NCI-H128 (cell line): ENCODE measurements around the gene SPG21.

ENCODE experiments used
- DNase-seq: peaks from one replicate; lab custom pipeline; 2025; ENCODE audit not compliant: unreplicated experiment; lab: John Stamatoyannopoulos, UW

The SPG21 gene

DNA sequence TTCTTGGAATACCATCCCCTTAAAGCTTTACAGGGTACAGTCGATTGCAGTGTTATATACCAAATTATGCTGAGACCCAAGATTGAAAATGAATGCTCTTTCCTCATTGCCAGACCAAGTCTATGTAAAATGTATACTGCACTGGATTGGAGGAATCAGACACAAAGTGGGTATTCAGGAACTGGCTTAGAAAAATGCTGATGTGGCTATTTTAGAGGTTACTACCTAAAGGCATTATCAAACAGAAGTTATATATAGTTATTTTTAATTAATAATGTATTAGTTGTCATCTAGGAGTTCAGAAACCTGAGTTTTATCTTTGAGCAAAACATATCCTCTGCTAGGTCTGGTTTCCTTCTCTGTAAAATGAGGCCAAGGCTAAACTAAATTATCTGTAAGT, 3.6 kb upstream of the SPG21 start:
- DNase-seq = no peak

DNA sequence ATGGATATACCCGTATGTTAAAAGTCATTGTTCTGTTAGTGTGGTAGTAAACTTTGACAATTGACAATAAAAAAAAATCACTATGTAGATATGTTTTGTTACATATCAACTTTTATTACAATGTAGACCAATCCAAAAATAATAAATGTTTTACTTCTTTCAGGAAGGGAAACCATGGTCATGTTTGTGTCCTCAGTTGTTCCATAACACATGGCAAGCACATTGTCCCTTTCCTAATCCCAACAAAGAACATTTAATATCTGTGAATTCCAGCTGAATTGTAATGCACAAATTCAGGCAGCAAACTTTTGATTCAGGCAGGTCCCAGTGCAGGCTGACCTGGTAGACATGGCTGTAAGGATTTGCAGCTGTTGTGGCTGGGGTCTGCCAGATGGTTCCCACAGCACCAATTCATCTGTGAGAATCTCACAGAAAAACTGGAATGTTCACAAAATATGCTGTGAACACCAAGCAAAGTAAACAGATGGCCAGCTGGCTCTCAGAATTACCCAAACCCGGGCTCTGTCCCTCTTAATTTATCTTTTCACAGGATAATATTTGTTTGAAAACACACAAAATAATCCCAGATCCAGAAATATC, 1.9 kb upstream of the SPG21 start:
- DNase-seq = no peak

DNA sequence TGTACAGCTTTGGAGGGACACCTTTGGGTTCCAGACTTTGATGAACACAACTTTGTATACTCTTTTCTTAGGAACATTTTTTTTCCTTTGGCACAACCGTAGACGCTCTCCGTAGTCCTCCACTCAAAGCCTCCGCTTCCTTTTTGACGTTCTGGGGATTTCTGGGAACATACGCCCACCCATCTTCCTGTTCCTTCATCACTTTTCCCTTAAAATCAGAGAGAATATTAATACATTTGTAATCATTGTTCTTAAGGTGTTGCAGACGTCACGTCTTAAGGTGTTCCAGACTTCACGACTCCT, 405 bp upstream of the SPG21 start:
- no peak for DNase-seq

DNA sequence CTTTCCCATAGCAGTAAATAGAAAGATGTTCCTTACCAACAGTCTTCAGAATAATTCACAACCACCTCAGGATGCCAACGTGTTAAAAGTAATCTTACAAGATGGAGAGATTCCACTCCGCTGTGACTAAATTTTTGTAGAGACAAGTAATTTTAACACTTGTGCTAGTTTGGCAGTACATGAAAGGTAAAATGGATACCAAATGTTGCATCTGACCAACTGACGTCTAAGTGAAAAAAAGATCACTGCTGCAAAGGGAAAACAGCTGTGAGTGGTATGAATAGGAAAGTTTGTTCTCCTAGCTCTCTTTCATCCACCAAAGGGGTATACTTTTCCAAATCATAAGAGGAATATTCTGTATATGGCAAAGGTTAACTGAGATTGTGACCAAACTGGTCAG, 2.6 kb downstream of the SPG21 start:
- no peak for DNase-seq

DNA sequence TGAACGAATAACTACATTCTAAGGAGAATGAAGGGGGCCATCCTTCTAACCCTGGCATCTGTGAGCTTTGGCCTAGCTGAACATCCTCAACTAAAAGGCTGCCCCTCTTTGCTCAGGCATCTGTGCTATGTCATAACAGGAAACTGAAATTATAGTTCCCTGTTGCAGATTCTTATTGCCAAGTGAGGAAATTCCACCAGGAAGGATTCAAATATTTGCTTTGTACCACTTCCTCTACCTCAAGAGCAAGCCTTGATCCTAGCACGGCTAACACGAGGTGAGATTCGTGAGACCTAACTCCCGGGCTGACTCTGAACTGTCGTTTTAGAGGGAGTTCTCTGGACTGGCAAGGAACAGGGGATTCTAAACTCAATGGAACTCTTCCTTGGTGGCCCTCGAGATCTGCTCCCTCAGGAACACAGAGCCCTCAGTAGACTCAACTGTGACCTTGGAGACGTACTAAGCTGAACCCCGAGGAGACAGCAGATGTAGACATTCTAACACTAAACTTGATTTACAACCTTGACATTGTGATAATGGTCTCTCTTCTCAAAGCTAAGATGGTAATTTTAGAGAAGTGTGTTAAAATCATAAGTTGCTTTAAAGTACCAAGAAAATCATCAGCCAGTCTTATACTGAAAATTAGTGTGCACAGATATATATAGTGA, 4.2 kb downstream of the SPG21 start:
- DNase-seq = no peak

DNA sequence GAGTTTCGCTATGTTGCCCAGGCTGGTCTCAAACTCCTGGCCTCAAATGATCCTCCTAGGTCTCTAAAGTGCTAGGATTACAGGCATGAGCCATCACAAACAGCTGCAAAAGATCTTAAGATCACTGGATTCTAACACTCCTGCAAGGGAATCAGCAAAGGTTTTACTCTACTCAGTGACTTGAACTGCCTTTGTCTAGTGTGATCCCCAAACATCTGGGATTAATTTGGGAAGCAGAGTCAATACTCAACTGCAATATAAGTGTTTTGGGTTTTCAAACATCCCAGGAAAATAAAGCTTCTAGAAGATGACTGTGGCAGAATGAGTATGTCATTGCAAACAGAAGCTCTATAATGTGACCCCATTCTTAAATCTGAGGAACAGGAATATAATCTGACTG, 7.2 kb downstream of the SPG21 start:
- no peak for DNase-seq

DNA sequence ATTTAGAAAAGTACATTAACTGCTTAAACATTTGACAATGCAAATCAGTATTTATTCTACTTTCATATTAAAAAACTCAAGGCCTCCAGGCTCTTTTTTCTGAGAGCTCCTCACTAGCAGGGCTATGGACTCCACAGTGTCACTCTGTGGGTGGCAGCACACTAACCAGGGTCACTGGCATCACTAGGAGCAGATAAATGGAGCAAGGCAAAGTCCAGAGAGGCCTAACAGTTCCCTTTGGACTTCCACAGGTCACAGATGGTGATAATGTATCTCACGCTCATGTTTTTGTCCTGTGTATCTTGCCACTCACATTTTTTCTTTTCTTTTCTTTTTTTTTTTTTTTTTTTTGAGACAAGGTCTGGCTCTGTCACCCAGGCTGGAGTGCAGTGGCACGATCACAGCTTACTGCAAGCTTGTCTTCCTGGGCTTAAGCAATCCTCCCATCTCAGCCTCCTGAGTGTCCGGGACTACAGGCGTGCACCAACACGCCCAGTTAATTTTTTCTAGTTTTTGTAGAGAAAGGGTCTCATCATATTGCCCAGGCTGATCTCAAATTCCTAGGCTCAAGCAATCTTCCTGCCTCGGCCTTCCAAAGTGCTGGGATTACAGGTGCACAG, 7.8 kb downstream of the SPG21 start:
- DNase-seq = no peak

DNA sequence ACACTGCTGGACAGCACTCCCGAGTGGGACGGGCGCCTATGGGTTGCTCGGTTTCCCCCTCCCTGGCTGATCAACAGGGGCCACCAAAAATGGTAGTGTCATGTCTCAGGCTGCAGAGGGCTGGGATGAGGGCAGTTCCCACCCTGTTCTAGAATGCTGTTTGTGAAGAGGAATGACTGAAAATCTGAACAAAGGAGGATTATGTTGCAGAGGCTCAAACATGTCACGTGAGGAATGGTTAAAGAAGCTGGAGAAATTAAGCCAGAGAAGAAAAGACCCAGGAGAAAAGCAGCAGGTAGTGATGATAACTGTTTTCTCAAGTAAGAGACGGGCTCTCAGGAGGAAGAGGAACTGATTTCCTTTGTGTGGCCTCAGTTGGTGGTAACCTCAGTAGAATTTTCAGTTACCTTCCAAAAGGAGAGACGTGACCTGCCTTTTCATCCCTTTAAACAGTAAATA, 10.4 kb downstream of the SPG21 start:
- DNase-seq = no peak

DNA sequence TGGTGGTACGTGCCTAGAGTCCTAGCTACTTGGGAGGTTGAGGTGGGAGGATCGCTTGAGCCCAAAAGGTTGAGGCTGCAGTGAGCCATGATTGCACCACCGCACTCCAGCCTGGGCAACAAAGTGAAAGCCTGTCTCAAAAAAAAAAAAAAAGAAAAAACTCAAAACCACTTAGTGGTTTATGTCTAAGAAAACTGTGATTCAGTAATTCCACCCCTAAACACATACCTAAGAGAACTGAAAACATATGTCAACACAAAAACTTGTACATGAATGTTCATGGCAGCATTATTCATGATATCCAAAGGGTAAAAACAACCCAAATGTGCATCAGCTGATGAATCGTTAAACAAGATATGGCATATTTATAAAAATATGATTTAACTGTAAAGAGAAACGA, 14.3 kb downstream of the SPG21 start:
- no peak for DNase-seq

DNA sequence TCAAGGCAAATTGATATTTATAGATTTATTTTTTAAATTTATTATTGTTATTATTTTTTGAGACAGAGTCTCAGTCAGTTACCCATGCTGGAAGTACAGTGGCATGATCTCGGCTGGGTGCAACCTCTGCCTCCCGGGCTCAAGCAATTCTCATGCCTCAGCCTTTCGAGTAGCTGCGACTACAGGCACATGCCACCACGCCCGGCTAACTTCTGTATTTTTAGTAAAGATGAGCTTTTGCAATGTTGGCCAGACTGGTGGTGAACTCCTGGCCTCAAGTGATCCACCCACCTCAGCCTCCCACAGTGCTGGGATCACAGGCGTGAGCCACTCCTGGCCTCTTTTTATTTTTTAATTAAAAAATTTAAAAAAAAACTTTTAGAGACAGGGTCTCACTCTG, 19.0 kb downstream of the SPG21 start:
- DNase-seq = no peak

DNA sequence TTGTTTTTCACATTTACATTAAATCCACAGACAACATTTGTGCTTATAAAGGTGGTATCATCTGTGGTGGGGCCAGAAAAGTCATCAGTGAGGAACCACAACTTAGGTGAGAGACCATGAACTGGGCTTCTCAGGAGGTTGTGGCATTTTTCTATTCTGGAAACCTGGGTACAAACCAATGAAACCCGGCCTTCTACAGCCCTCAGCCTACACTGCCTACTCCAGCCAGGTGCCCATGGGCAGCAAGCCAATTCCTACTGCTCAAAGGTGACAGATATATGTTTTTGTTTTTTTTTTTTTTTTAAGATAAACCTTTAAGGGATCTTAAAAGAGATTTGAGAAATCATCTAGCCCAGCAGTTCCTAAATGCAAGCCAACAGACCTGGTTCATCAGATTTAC, 20.3 kb downstream of the SPG21 start:
- no peak for DNase-seq

DNA sequence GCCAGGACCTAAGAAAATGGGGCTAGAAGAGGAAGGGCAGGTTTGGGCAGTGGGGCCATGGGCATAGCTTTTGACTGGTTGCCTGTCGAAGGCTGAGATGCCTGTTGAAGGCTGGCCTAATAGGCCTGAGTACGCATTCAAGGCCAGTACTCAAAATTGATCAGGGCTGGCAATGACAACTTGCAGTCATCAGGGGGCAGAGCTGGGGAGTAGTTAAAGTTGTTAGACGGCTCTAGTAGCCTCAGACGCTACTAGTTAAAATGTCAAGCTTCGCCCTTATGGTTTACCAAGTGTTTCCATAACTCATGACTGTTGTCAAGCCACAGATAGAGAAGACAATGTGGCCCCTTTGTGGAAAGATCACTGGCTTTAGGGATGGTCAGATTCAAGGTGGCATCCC, 28.7 kb downstream of the SPG21 start:
- no peak for DNase-seq

DNA sequence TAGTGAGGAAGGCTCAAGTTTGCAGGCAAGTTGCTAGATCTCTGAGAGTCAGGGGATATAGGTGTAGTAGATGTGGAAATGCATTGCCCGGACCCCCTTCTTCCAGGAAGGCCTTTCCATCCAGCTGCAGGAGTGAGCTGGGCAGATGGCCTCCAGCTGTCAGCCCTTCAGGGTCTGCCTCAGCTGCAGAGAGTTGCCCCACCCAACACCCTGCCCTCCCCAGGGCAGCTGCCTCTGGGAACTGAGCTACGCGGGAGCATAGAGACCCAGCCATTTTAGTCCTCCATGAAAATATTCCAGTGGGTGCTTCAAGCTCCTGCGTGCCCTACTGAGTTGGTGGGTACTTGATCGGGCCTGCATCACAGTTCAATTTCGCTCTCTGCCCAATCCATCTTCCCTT, 29.6 kb downstream of the SPG21 start:
- DNase-seq = no peak

DNA sequence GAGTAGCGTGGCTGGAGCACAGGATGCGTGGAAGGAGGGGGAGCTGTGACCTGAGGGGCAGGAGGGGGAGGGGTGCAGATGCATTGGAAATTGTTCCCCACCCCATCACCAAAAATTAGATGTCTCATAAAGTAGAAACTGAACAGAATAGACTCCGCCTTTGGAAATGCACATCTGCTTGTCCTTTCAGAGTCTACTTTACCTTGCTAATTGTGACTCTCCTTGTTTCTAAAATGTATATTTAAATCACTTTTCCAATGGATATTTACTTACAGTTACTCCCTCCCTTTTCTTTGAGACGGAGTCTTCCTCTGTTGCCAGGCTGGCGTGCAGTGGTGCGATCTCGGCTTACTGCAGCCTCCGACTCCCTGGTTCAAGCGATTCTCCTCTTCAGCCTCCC, 30.6 kb downstream of the SPG21 start:
- no peak for DNase-seq

DNA sequence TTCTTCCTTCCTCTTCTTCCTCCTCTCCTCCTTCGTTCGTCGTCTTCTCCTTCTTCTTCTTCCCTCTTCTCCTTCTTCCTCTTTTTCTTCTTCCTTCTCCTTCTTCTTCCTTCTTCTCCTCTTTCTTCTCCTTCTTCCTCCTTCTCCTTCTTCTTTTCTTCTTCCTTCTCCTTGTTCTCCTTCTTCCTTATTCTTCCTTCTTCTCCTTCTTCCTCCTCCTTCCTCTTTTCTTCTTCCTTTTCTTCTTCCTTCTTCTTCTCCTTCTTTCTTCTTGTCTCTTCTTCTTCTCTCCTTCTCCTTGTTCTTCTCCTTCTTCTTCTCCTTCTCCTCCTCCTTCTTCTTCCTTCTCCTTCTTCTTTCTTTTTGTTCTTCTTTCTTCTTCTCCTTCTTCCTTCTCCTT, 35.3 kb downstream of the SPG21 start:
- no peak for DNase-seq

DNA sequence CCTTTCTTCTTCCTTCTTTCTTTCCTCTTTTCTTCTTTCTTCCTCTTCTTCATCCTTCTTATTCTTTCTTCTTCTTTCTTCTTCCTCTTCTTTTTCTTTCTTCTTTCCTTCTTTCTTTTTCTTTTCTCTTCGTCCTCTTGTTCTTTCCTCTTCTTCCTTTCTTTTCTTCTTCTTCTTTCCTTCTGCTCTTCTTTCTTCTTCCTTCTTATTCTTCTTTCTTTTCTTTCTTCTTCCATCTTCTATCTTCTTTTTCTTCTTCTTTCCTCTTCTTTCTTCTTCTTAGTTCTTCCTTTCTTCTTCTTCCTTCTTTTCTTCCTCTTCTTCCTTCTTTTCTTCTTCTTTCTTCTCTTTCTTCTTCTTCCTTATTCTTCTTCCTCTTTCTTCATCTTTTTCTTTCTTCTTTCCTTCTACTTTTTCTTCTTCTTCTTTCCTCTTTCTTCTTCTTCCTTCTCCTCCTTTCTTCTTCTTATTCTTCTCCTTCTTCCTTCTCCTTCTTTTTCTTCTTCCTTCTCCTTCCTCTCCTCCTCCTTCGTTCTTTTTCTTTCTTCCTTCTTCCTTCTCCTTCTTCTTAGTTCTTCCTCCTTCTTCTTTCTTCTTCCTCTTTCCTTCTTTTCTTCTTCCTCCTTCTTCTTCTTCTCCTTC, 37.8 kb downstream of the SPG21 start:
- DNase-seq = no peak

DNA sequence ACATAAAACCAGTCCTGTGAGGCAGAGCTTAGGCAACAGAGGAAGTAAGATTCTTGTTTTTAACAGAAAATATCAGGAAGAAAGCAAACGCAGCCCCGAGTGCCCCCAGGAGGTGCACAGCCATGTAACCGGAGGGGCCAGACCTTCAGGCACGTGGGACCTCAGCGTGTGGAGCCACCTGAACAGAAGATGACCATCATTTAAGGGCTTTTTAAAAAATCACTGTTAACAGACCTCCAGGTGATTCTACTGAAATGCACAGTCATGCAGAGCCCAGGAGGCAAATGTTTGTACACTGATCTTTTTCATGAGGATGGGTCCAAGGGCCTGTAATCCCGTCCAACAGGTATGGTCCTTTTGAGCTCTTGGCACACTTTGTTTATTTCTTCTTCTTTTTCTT, 38.8 kb downstream of the SPG21 start:
- no peak for DNase-seq

DNA sequence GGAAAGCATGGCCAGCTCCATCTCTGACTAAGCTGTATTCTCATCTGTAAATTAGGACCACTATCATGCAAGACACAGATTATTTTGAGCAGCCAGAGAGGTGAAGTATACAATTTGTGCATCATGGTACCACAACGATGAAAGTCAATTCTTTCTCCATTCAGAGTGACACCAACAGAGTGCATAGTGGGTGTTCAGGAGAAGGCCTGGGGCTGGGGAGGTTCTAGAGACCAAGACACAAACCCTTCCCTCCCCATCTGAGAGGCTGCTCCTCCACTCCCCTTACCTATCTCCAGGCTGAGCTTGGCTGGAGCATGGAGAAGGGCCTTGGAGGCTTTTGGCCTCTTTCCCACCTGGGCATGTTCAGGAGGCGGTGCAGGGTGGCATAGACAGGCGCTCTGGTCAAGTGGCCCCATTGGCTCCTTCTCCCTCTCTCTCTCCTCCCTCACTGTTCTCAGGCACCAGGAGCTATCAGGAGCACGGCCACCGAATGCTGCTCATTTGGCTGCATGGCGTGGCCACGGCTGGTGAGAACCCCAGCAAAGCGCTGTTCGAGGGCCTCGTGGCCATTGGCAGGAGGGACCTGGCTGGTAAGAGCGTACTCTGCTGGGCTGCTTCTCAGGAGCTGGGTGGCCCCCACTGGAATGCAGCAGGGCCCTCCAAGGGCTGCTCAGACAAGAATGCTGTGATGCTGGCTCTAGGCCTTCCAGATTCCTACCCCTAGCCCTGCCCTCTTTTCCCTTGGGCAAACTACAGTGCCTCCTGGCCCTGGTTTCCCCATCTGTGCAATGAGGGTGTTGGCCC, 40.1 kb downstream of the SPG21 start:
- DNase-seq = no peak

DNA sequence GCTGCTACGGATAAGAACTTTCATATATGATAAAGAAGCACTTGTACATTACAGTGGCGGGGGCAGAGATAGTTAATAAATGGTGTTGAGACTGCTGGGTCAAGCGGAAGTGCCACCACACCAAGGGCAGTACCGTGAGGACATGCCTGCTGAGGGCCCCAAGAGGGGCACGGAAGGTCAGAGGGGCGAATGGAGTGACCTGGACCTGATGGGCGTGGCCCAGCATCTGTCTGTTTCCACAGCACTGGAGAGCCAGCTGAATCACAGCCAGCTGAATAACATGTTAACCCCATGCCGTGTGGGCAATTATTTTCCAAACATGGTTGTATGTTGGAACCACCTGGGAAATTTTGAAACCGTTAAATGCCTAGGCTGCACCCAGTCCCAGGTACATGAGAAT, 40.8 kb downstream of the SPG21 start:
- no peak for DNase-seq

DNA sequence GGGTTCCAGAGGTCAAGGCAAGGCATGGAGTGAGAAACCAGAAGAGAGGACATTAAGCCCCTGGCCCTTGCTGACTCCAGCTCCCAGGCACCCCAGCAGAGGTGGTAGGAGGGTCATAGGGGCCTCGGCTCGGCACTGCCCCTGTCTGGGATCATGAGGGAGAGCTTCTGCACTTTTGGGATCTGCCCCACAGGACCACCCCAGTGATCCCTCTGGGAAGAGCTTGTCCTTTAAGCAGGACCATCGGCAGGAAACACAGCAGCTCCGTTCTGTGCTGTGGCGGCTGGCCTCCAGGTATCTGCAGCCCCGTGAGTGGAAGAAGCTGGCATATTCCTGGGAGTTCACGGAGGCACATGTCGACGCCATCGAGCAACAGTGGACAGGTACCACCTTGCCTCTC, 42.5 kb downstream of the SPG21 start:
- no peak for DNase-seq

DNA sequence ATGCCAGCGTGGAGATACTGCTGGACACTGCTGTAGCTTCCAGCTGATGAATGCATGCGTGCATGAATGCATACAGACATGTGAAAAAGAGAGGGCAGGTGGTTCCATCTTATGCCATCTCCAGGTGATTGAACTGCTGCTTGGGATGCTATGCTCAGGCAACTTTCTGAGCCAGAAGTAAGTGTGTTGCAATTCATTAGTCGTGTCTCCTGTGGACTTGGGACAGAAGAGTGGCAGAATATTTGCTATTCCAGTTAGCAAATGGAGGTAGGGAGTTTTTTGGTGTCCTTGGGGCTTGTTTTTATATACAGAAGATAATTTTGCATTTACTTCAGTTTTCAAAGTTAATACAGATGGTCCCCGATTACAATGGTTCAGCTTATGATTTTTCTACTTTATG, 44.8 kb downstream of the SPG21 start:
- DNase-seq = no peak
